ENCODE measurements around the gene ADGRV1. TPM values are rescaled to one million over a fixed set of nuclear protein-coding genes. Genes with fewer than 3 reads are reported as not detected.

ADGRV1 gene
- polyA plus RNA-seq, 1 of the 3 experiments (the other 2 are of a cell fraction), result 0.23 TPM

DNA sequence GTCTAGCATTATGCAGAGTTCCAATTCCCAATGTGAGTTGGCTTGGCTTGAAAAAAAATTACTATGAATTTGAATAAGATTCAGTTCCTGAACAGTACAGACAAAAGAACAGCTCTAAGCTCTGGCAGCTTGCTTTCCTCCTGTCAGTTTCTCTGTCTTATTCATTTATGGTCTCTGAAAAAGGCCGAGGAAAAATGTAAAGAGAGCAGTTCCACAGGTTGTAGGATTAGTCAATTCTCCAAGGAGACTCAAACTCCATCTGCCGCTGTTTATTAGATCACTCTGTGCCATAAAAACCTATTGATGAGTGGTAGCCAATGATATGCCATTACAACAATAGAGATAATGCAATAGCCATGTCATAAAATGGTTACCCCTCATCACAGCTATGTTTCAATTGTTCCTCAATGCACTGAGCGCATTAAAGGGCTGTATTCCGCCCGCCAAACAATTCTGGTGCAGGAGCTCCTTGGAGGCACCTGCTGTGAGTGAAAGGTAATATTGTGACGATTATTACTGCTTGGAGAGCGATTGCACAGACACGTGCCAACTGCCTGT lies 636.3 kb downstream of the ADGRV1 start:
- no peak overlapping the region for H3K4me2 ChIP-seq
- no peak overlapping the region for H3K9ac ChIP-seq
- H3K4me1 ChIP-seq (ENCODE audit: control insufficient read depth in 1 of 2, insufficient read depth in 2 of 2, low read depth in 1 of 2, low read length in 1 of 2), result no peaks in the 10 kb centered on the region; a peak in 2 of 4 replicates
- no peaks in the 10 kb centered on the region for H3K27me3 ChIP-seq (ENCODE audit: insufficient read depth)
- H4K20me1 ChIP-seq (ENCODE audit: insufficient read depth), result no peaks in the 10 kb centered on the region
- H3K36me3 ChIP-seq (replicated peaks in 1 of 2; ENCODE audit: control insufficient read depth in 1 of 2, insufficient read depth in 2 of 2, low read length in 1 of 2), result no peaks in the 10 kb centered on the region
- 94% methylated on average over 8 of the region's 8 CpGs for WGBS (ENCODE audit: low lambda C conversion rate)
- DNase-seq, result no peak
- ChIA-PET CTCF (no interaction called here), POLR2A (no interaction called here)
- TF ChIP-seq CHD2 (IDR thresholded peaks at IDR 0.05; ENCODE audit: low read length, partially characterized antibody) (no peak), YY1 (IDR thresholded peaks at IDR 0.05; ENCODE audit: low read depth) (no peak), RFX5 (IDR thresholded peaks at IDR 0.05; ENCODE audit: low read length) (no peak), NFIC (IDR thresholded peaks at IDR 0.05; ENCODE audit: borderline replicate concordance) (no peak), RCOR1 (IDR thresholded peaks at IDR 0.05; ENCODE audit: low read length) (no peak), EP300 (IDR thresholded peaks at IDR 0.05; ENCODE audit: borderline replicate concordance in 1 of 2, low read depth in 1 of 2, low read length in 1 of 2) (no peak), RXRA (IDR thresholded peaks at IDR 0.05; ENCODE audit: borderline replicate concordance, low read depth) (no peak), SIN3A (IDR thresholded peaks at IDR 0.05; ENCODE audit: borderline replicate concordance, low read depth, low read length) (no peak), MEF2A (IDR thresholded peaks at IDR 0.05; ENCODE audit: borderline replicate concordance, low read depth) (no peak), NRF1 (IDR thresholded peaks at IDR 0.05; ENCODE audit: low read depth, low read length) (no peak), FOXJ3 (CRISPR knock-in tag; IDR thresholded peaks at IDR 0.05) (no peak), EZH2phosphoT487 (IDR thresholded peaks at IDR 0.05; ENCODE audit: borderline replicate concordance, low read depth) (no peak), GABPA (IDR thresholded peaks at IDR 0.05; ENCODE audit: low read depth) (no peak)
- TF ChIP-seq, protein P1, sequence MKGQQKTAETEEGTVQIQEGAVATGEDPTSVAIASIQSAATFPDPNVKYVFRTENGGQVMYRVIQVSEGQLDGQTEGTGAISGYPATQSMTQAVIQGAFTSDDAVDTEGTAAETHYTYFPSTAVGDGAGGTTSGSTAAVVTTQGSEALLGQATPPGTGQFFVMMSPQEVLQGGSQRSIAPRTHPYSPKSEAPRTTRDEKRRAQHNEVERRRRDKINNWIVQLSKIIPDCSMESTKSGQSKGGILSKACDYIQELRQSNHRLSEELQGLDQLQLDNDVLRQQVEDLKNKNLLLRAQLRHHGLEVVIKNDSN (IDR thresholded peaks at IDR 0.05; ENCODE audit: borderline replicate concordance, low read depth), result no peak
- TF ChIP-seq, protein P2, sequence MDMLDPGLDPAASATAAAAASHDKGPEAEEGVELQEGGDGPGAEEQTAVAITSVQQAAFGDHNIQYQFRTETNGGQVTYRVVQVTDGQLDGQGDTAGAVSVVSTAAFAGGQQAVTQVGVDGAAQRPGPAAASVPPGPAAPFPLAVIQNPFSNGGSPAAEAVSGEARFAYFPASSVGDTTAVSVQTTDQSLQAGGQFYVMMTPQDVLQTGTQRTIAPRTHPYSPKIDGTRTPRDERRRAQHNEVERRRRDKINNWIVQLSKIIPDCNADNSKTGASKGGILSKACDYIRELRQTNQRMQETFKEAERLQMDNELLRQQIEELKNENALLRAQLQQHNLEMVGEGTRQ (IDR thresholded peaks at IDR 0.05; ENCODE audit: borderline replicate concordance, low read depth, low read length), result no peak
- TF ChIP-seq, protein P3, sequence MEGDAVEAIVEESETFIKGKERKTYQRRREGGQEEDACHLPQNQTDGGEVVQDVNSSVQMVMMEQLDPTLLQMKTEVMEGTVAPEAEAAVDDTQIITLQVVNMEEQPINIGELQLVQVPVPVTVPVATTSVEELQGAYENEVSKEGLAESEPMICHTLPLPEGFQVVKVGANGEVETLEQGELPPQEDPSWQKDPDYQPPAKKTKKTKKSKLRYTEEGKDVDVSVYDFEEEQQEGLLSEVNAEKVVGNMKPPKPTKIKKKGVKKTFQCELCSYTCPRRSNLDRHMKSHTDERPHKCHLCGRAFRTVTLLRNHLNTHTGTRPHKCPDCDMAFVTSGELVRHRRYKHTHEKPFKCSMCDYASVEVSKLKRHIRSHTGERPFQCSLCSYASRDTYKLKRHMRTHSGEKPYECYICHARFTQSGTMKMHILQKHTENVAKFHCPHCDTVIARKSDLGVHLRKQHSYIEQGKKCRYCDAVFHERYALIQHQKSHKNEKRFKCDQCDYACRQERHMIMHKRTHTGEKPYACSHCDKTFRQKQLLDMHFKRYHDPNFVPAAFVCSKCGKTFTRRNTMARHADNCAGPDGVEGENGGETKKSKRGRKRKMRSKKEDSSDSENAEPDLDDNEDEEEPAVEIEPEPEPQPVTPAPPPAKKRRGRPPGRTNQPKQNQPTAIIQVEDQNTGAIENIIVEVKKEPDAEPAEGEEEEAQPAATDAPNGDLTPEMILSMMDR (IDR thresholded peaks at IDR 0.05), result no peak
- TF ChIP-seq, protein P4, sequence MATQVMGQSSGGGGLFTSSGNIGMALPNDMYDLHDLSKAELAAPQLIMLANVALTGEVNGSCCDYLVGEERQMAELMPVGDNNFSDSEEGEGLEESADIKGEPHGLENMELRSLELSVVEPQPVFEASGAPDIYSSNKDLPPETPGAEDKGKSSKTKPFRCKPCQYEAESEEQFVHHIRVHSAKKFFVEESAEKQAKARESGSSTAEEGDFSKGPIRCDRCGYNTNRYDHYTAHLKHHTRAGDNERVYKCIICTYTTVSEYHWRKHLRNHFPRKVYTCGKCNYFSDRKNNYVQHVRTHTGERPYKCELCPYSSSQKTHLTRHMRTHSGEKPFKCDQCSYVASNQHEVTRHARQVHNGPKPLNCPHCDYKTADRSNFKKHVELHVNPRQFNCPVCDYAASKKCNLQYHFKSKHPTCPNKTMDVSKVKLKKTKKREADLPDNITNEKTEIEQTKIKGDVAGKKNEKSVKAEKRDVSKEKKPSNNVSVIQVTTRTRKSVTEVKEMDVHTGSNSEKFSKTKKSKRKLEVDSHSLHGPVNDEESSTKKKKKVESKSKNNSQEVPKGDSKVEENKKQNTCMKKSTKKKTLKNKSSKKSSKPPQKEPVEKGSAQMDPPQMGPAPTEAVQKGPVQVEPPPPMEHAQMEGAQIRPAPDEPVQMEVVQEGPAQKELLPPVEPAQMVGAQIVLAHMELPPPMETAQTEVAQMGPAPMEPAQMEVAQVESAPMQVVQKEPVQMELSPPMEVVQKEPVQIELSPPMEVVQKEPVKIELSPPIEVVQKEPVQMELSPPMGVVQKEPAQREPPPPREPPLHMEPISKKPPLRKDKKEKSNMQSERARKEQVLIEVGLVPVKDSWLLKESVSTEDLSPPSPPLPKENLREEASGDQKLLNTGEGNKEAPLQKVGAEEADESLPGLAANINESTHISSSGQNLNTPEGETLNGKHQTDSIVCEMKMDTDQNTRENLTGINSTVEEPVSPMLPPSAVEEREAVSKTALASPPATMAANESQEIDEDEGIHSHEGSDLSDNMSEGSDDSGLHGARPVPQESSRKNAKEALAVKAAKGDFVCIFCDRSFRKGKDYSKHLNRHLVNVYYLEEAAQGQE (IDR thresholded peaks at IDR 0.05; ENCODE audit: low read depth, low read length), result no peak
- H3K79me2 ChIP-seq (ENCODE audit: insufficient read depth), result no peaks in the 10 kb centered on the region
- H3K4me3 ChIP-seq (ENCODE audit: low read depth in 2 of 2, low read length in 1 of 2), result no peak overlapping the region
- H2AFZ ChIP-seq (ENCODE audit: low read depth), result no peak overlapping the region
- H3F3A ChIP-seq (replicated peaks; ENCODE audit: insufficient read depth), result no peaks in the 10 kb centered on the region
- H3K9me2 ChIP-seq, result no peaks in the 10 kb centered on the region
- H3K9me3 ChIP-seq, result no peaks in the 10 kb centered on the region
- H3K27ac ChIP-seq (ENCODE audit: low read depth in 2 of 2, low read length in 1 of 2), result no peak overlapping the region

Data from SK-N-SH (cell line).